ENCODE results near the gene NSUN6.
A peak's percentile ranks its signal among the peaks of the same experiment; 100 is the strongest.

The NSUN6 gene

GRCh38 chr10:18583575-18584270, 67.7 kb downstream of the NSUN6 start:
- TF ChIP-seq CTCF (IDR thresholded peaks at IDR 0.05; ENCODE audit: low read length, missing control alignments) = peak; percentile 33
- peak; percentile 39 for DNase-seq (ENCODE audit: low read depth)
- no peak overlapping the region for H3K4me3 ChIP-seq (replicated peaks; ENCODE audit: low read depth, low read length)

- TF ChIP-seq CTCF (IDR thresholded peaks at IDR 0.05; ENCODE audit: low read length, missing control alignments) = no peak
- DNase-seq (ENCODE audit: low read depth) = no peak
- no peak overlapping the region for H3K4me3 ChIP-seq (replicated peaks; ENCODE audit: low read depth, low read length)
Observed at GRCh38 chr10:18582803-18583202, 68.6 kb downstream of the NSUN6 start.

GRCh38 chr10:18577823-18578685, 73.3 kb downstream of the NSUN6 start:
- no peak overlapping the region for H3K4me3 ChIP-seq (replicated peaks; ENCODE audit: low read depth, low read length)
- no peak for DNase-seq (ENCODE audit: low read depth)
- TF ChIP-seq CTCF (IDR thresholded peaks at IDR 0.05; ENCODE audit: low read length, missing control alignments) = no peak

- no peak for DNase-seq (ENCODE audit: low read depth)
- no peak overlapping the region for H3K4me3 ChIP-seq (replicated peaks; ENCODE audit: low read depth, low read length)
- no peak for TF ChIP-seq CTCF (IDR thresholded peaks at IDR 0.05; ENCODE audit: low read length, missing control alignments)
Observed at GRCh38 chr10:18576586-18576985, 74.8 kb downstream of the NSUN6 start.

GRCh38 chr10:18572959-18573561, 78.3 kb downstream of the NSUN6 start:
- DNase-seq (ENCODE audit: low read depth) = no peak
- no peak overlapping the region for H3K4me3 ChIP-seq (replicated peaks; ENCODE audit: low read depth, low read length)
- no peak for TF ChIP-seq CTCF (IDR thresholded peaks at IDR 0.05; ENCODE audit: low read length, missing control alignments)

GRCh38 chr10:18571780-18572179, 79.6 kb downstream of the NSUN6 start:
- no peak for DNase-seq (ENCODE audit: low read depth)
- H3K4me3 ChIP-seq (replicated peaks; ENCODE audit: low read depth, low read length) = no peak overlapping the region
- no peak for TF ChIP-seq CTCF (IDR thresholded peaks at IDR 0.05; ENCODE audit: low read length, missing control alignments)

Data from fibroblast of pulmonary artery (primary cell).